ENCODE data around the gene RRAD.

Gene RRAD

DNA sequence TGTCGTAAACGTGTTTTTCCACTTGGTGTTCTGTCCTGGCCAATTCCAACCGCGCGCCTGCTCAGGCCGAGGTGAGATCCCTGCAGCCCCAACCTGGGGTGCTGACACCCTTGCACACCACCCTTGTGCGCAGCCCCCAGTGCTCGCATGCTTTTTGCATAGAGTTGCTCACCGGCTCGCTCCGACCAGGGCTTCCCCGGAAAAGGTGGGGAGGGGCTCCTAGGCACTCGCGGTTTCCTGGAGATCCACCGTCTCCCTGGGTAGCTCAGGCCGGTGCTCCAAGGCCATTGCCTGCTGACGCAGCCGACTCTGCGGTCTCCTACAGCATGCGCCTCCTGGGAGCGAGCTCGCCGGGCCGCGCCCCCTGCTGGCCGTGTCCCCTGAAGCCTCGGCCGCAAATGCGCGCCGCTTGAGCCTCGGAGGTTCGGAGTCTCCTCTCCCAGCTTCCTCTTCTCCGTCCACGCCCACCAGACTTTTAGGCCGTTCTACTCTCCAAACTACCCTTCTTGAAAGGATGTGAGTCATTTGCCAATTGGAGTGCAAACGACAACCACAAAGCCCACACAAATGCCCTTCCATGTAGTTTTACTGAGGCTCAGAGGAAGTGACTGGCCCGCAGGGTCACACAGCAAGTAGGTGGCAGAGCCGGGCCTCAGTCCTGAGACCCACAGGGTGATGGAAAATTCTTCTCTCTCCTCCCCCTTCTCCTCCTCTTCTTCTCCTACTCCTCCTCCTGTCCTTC is 52.2 kb downstream of the RRAD start:
- peak; percentile 85 for DNase-seq

DNA sequence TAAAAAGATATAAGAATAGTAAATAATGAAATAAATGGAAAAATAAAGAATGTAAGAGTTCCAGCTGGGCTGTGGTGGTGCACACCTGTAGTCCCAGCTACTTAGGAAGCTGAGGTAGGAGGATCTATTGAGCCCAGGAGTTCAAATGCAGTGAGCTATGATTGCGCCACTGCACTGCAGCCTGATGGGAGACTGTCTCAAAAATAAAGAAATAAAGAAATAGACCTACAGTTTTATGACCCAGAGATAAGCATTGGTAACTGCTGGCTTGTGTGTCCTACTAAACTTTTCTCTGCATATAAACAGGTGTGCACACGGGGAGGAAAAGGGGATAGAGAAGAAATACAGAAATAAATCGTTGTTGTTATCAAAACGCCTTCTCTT is 52.8 kb downstream of the RRAD start:
- no peak for DNase-seq

DNA sequence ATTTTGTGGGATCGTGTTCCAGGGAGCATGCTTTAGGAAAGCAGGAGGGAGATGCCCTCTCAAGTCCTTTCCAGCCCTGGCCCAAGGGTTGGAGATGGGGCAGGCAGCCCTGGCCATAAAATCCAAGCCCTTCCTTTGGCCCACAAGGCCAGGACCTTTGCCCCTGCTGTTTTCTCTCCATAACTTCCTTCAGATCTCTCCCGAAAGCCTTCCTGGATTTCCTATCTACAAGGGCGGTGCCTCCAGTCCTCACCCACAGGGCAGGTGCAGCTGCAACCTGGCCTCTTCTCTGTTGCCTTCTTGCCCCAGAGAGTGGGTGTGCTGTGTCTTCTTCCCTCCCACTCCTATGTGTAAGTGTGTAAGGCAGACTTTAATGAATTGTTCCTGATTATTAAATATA is 53.5 kb downstream of the RRAD start:
- no peak for DNase-seq
